Nucleus accumbens (tissue), 56 donors: Measurements from ENCODE around the gene MRPL48.

Experiments
- DNase-seq, 56 donors: peaks; one replicate each; lab custom pipeline; 2025; lab: John Stamatoyannopoulos, UW

MRPL48 gene

DNA sequence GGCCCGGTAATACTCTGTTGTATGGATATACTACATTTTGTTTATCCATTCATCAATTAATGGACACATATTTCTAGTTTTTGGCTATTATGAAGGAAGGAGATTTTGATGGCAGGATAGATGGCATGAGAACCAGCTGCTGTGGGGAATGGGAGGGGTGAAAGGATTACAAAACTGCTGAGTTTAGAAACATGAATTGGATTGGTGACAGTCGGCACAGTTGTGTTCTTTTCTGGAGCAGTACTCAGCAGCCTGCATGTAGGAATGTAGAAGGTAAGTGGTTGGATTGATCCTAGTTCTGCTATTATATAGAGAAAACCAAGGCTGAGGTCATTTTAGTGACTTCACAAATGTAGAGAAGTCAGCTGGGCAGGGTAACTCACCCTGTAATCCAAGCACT, 96.2 kb downstream of the MRPL48 start:
- no peak for DNase-seq

DNA sequence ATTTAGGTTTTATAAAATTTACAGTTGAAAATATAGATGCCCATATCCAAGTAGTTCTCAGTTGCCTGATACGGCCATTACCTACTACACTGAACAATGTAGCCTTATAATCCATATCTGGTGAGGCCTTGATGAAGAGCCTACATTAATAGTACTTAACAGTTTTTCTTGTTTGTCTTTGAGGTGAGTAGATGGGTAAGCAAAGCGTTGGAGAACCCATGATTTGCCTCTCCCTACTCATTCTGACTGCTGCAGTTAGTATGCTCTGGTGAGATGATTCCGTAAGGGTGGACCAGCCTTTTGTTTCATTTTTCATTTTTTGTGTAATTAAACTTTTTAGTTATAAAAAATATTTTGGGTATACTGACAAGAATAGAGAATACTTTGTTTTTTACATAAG, 100.6 kb downstream of the MRPL48 start:
- DNase-seq, result no peak

DNA sequence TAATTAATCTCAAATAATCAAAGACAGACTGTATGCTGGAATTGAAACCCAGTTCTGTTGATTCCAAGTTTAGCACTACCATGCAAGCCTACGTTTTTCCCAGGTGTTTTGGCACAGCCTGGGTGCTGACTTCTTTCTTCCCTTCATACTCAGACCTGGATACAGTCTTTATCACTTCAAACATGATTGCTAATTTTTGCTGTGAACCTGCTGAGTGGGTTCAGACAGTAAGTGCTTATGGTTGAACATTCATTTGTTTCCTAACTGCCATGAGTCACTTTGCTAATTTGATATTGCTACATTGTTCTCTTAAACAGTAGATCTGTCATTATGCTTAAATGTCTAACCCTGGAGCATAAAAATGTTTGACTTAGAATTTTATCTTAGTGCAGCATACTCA, 101.3 kb downstream of the MRPL48 start:
- DNase-seq, result peak in 23 of 56 donors; percentile 0 to 64 (median 12)

DNA sequence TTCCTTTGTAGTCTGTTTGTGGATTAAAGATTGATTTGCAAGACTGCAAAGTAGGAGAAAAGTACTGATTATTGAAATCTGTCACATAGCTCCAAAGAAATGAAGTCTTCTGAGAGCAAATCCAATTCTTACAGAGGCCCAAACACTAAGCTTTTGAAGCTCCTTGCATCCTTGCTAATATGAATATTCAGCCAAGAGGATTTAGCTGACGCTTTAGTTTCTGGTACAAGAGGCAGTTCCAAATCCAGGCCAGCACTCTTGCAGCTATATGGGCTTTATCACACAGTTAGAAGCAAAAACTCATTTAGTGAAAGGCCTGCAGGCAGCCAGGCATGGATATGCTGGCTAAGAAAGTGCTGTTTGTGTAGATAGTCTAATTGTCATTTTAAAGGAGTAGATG, 101.9 kb downstream of the MRPL48 start:
- no peak for DNase-seq

DNA sequence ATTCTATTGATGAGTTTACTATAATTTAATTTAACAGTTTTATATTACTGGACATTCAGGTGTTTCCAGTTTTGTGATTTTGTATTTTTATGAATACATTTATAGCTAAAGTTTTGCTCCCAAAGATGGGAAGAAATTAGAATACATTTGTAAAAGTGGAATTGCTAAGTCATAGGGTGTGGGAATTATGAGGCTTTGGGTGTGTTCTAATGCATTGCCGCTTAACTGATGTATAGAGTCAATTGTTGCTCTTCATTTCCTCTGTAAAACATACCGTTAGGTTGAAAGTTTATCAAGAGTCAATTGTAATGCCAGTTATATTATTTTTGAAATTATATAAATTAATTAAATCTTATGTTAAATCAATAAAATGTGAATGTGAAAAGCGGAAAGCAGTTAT, 105.4 kb downstream of the MRPL48 start:
- DNase-seq, result no peak

DNA sequence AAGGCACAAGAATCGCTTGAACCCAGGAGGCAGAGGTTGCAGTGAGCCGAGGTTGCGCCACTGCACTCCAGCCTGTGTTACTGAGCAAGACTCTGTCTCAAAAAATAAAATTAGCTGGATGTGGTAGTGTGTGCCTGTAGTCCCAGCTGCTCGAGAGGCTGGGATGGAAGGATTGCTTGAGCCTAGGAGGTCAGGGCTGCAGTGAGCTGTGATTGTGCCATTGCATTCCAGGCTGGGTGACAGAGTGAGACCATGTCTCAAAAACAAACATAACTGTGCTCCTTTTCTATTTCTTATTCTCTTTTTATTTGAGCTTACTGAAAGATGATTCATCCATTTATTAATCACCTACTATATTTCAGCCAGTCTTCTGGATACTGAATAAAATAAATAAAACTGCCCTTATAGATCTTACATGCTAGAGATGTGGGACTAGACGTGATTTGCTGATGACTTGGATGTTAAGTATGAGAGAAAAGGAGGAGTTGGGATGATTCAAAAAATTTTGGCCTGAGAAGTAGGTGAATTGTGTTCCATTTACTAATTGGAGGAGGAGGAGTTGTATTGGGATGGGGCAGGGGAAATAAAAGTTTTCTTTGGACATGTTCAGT, 107.2 kb downstream of the MRPL48 start:
- DNase-seq, result no peak

DNA sequence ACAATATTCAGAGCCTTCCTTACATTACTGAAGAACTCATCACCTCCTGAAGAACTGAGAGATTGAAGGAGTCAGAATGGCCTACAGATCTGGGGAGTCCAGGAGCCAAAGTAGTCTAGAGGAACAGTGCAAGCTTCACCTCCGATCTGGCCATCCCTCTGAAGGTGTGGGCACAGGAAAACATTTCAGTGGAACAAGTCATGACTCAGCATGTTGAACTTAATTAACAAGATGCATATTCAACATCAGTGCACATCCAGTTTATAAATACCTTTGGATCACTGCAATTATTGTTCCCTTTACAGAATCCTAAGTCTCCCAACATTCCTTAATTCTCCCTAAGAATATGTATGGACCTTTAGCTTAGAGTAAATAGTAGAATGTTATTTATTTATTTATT, 114.6 kb downstream of the MRPL48 start:
- DNase-seq, result no peak

DNA sequence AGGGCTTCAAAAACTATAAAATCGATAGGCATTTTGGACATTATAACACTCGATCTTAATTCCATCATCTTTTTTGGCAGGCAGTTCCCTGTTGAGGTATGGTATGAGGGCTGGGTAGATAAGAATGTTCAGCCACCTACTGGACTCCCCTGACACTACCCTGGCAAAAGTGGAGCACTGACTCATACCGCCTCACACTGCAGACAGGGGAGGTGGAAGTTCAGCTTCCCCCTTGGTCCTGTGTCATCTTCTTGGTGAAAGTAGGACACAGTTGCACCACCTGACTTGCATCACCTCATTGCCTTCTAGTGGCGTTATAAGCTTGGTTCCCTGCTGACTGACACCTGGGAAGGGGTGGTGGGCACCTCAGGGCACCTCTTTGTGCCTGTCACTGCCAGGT, 119.5 kb downstream of the MRPL48 start:
- no peak for DNase-seq

DNA sequence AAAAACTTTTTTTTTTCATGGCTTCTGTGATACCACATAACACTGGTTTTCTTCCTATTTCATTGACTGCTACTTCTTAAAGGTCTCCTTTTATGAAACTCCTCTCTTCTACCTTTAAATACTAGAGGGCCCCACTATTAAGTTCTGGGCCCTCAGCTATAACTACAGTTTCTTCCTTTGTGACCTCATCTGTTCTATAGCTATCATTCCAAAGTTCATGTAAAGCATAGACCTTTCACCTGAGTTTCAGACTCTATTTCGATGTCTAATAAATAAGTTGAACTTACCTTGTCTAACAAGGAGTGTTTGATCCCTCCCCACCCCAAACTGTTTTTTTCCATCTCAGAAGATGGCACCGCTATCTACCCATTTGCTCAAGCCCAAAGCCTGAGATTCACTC, 124.4 kb downstream of the MRPL48 start:
- DNase-seq, result no peak

DNA sequence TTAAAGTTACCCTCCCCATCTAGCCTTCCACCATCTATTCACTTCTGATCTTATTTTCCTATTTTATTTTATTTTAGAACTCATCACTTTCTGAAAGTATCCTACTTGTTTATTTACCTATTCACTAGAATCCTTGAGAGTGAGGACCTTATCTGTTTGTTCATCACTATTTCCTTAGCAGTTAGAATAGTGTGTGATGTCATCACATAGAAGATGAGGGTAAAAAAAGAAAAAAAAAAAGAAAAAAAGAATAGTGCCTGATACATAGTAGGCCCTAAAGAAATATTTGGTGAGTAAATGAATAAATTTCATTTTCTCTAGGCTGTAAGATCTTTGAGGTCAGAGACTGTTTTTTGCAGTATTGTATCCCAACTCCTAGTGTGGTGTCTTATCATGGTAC, 125.8 kb downstream of the MRPL48 start:
- DNase-seq, result no peak

DNA sequence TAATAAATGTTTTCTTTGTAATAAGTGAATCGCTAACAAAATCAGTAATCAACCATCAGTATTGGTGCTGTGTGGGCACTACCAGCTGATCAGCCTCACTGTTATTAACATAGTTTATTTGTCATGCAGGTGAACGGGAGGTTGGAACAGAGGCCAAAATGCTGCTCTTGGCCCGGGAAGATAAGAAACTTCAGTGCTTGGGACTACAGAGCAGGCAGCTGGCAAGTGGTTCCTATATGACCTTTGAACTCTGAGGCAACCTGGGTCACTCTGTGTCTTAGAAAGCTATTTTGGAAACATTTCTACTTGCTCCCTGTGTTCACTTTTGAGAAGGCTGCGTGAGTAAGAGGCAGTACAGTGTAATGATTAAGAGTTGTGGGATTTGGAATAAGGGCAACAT, 126.6 kb downstream of the MRPL48 start:
- no peak for DNase-seq
